D341Med (cell line): ENCODE results near the gene MTMR10.

ENCODE experiments used
- DNase-seq: peaks from one replicate; pipeline ENCODE4 v3.0.0; 2012; ENCODE audit warnings: low spot score

The MTMR10 gene, protein sequence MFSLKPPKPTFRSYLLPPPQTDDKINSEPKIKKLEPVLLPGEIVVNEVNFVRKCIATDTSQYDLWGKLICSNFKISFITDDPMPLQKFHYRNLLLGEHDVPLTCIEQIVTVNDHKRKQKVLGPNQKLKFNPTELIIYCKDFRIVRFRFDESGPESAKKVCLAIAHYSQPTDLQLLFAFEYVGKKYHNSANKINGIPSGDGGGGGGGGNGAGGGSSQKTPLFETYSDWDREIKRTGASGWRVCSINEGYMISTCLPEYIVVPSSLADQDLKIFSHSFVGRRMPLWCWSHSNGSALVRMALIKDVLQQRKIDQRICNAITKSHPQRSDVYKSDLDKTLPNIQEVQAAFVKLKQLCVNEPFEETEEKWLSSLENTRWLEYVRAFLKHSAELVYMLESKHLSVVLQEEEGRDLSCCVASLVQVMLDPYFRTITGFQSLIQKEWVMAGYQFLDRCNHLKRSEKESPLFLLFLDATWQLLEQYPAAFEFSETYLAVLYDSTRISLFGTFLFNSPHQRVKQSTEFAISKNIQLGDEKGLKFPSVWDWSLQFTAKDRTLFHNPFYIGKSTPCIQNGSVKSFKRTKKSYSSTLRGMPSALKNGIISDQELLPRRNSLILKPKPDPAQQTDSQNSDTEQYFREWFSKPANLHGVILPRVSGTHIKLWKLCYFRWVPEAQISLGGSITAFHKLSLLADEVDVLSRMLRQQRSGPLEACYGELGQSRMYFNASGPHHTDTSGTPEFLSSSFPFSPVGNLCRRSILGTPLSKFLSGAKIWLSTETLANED

DNA sequence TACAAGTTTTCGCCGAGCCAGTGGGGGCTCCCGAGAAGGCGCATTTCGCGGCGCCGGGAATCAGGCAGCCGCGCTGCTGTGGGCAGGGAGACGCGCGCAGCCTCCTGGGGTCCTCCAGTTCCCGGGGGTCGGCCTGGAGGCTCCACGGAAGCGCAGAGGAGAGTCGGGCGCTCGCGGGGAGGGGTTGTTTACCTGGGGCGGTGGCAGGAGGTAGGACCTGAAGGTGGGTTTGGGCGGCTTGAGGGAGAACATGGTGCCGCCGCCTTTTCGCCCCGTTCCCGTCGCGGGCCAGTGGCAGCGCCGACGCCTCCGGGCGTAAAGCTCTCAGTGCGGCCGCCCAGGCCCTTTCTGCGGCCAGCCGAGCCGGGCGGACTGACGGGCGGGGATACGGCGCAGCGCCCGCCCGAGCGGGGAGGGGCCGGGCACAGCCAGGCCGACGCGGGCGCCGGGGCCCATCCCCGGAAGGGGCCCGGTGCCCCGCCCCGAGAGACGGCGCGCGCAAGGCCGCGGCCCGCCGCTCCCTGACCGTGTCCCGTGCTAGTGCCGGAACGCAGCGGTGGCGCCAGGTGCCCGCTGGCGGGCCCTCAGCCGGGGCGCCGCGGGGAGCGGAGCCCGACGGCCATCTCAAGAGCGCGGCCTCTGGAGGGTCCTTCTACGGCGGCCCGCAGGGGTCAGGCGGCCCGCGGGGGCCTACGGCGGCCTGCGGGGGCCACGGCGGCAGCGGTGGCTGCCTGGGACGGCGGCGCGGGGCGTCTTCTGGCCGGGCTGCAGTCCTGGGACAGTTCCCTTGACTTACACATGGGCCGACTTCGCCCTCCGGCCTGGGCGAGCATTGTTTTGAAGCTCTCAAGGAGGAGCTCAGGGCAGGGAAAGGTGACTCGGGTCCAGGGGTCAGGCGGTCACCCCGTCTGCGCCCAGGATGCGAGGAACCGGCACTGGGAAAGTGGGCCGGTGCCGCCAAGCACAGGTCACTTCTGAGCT lies at the start of gene MTMR10:
Gene MTMR10, minus strand, starts transcription at position 374 of the 981 bp plus-strand sequence. Its CDS starts 122 bp downstream, at position 252.
- DNase-seq: peak; percentile 91

DNA sequence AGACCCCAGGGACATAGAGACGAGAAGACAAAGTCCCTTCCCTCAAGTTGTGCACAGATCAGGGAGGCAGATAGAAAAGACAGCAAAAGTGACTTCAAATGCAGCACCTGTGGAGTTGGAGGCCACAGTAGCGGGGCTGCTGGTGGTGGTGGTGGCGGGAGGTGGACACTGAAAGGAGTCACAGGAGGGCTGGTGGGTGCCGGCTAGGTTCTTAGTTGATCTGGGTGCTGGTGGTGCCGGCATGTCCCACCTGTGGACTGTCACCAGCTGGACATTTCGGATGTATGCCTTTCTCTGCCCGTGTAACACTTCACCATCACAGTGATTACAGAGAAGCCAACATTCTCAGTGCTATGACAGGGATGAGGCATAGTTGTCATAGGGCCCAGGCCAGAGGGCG lies 49.2 kb upstream of the MTMR10 start:
- no peak for DNase-seq

DNA sequence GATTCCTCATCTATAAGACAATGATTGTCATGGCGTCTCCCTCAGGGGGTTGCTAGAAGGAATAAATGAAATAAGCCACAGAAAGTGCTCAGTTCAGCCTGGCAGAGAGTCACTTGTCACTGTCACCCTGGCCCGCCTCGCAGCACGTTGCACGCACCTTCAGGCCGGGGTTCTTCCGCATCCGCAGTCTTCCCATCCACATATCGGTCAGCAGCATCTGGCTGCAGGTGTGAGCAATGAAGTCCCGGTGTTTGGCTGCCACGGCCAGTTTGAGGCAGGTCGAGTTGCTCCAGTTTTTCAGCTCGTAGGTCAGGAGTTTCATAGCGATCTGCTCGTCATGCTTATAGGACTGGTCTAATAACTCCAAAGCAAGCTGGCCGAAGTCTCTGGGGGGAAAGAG lies 48.5 kb upstream of the MTMR10 start:
- no peak for DNase-seq

DNA sequence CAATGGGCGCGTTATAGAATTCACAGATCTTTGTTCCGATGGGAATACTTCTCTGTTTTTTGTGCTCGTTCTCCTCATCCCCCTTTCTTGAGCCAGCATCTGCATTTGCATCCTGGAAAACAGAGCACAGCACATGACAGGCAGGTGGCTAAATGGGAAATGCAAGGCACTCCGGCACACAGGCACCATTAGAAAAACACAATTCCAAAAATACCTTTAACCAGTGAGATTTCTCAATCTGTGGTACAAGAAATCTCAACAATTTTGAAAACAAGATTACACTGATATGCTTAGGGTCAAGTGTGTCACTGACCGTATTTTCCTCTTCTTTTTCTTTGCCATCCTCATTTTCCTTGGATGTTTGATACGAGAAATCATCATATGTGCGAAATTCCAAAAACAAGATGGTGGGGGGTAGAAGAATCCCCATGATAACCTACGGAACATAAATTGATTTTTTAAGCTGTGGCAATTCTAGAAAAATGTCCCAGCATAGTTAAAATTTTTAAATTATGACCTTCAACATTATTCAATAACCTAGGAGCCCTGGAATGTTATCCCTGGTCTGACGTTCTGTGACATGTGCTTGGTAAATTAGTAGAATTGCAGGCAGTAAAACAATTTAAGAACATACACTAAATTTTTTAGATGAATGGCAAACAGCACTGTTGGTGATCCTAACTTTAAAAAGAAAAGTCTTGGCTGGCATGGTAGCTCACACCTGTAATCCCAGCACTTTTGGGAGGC lies 46.5 kb upstream of the MTMR10 start:
- no peak for DNase-seq

DNA sequence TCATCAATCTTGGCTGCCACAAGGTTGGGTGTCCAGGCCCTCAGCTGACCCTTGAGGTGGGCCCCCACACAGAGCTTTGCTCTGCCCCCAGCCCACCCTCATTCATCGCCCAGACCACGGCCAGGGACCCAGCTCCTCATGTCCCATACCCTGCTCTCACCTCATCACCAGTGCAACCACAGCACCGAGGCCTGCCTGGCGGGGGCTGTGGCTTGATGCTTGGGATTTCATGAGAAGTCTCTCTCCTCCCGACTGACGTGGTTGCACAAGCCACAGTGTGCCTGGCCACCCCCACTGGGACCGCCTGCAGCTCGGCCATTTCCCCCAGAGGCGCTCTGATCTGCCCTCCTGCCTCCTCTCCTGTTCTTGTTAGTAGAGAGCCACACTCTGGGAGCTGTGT lies 45.4 kb upstream of the MTMR10 start:
- no peak for DNase-seq

DNA sequence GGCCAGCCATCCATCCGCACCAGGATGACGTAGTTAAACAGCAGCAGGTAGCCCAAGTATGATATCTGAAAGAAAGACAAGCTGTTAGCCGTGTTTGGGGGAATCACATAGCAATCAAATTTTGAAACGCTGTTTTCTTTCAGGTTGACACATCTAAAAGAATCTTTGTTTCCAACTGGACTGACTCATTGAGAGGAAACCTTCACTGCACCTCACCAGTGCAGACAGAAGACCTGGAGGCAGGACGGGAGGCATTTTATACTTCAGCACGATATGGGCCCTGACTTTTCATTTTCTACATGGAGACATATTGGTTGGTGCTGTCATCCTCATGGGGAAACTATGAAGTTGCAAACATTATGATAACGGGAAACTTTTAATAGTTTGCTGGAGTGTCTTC lies 44.2 kb upstream of the MTMR10 start:
- DNase-seq: no peak

DNA sequence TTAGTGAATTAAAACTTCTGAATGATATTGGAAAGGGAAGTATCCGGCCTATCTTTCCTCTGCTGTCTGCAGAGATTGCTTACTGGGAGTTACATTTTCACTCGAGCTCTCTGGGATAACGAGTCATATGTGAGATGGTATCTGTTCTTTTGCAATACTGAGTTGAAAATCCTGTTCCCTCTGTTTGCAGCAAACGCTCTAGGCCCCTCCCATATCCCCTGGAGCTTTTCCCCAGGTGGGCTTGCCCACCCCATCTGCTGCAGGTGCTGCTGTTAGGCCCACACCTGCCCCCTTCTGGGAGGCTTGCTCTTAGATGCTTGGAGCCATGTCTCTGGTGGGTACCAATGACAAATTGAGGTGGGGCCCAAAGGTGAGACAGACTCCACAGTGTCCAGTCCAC lies 42.7 kb upstream of the MTMR10 start:
- no peak for DNase-seq

DNA sequence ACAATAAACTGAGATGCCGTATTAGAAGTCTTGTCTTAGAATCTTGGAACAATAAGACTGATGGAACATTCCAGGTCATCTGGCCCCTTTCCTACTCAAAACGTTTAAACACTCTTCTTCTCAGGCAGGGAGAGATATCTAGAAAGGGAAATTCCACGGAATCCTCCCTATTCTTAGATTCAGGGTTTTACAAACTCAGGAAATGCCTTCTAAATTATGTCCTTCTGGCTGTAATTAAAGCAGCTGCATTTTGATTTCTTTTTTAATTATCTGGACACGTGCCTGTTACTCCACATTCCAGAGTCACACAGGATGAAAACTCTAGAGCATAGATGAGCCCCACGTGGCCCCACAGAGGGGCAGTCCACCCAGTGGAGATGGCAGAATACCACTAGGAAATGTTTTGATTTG lies 41.5 kb upstream of the MTMR10 start:
- DNase-seq: no peak

DNA sequence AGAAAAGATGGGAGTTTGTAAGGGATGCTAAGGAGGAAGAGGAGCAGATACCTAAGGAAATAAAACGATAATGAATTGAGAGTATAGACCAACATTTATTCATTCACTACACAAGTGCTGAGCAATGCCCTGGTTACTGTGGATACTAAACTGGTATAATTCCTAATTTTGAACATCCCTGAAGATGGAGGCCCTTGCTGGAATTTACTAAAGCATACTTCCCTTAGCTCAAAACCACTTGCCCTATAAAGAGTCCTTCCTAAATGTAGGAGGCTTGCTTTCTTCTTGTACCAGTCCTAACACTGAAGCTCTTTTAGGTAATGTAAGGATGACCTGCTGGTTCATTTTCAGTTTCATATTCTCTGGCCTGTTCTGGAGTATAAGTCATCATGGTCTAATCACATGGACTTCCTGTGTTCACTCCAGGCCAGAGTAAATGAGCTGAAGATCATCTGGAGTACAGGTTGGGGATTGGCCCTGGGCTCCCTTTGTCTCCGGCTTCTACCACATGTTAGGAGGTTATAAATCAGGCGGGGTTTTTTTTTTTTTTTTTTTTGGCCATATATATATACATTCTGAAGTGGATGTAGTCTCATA lies 40.1 kb upstream of the MTMR10 start:
- no peak for DNase-seq

DNA sequence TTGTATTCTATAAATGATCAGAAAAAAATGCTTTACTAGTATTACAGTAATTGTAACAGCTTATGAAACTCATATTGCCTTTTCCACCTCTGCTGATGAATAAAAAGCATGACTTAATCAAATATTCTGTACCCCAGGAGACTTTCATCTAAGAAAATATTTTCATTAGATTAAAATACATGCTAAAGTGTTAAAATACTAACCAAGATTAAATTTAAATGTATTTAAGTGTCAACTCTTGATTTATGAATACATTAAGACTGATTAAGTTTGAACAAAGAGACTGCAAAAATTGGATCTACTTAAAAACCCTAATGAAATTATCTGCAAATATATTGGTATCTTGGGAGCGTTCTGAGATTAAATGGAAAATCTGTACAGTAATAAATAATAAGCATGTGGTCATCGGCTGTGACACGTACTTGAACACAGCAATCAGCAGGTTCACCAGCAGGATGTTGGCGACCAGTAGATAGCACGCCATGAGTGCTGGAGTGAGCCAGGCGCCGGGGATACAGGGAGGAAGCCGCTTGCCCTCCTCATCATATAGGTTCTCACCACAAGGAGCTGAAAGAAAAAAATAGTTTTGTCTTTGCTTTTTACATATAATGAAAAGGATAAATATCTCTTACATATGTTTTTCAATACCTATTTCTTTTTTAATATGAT lies 36.6 kb upstream of the MTMR10 start:
- no peak for DNase-seq

DNA sequence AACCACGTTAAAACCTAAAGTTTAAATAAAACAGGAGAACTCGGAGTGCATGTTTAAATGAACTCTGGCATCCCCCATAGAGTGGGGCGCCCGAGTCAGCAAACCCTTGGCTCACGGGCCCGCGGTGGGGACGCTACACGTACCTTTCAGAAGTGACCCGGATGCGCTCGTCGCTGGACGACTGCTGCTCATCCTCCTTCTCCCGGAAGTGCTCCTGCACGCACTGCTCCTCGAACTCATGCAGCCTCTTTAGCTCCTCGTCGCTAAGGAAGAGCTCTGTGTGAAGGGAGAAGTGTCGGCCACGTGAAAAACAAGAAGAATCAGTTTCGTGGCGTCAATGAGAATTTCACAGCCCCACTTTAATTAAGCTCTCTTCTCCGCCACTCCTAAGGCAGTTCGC lies 34.6 kb upstream of the MTMR10 start:
- DNase-seq: no peak

DNA sequence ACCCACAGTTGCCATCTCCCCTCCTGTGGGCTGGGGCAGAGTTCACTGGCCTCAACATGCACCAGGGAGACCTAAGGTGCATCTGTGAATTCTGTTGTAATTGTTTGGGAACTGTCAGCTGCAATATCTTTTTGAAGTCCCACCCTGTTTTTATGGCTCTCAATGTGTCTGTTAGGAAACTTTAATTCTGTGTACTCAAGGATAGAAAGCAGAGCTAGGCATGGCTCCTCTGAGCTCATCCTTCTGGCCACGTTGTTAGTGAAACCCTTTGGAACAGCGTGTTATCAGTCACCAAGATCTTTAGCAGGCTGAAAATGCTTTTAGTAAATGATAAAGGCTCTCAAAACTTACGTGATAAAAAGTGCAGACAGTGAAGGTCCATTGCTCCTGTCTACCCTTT lies 33.6 kb upstream of the MTMR10 start:
- no peak for DNase-seq

DNA sequence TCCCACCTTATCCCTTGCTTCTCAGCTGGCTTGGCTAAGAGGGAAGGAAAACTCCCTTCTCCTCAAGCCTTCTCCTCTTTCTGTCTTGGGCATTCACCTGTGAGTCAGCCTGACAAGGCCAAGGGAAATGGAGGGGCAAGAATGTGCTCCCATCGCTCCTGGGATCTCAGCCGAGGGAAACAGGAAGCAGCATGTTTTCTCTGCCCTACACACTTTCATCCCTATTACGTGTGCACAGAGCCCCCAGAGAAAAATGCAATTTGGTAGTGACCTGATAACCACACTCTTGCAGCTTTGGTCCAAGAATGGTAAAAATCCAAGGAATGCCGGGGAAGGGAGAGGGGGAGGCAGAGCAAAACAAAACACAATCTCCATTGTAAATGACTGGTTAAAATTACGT lies 32.9 kb upstream of the MTMR10 start:
- no peak for DNase-seq

DNA sequence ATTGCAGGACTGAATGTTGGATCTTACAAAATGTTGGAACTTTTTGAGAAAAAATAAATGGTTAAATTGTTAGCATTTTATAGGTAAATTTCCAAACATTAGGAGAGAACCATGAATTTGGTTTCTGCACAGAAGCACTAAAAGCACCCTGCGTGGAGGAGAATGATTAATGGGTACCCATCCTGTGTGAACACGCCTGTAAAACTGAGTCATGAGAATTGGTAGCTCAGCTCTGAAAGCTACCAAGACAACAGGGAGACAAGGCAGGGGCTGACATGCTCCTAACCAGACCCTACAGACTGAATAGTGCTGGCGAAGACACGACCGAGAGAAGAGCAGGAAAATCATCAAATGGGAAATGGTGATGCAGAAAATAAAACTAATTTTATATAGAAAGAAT lies 32.4 kb upstream of the MTMR10 start:
- no peak for DNase-seq

DNA sequence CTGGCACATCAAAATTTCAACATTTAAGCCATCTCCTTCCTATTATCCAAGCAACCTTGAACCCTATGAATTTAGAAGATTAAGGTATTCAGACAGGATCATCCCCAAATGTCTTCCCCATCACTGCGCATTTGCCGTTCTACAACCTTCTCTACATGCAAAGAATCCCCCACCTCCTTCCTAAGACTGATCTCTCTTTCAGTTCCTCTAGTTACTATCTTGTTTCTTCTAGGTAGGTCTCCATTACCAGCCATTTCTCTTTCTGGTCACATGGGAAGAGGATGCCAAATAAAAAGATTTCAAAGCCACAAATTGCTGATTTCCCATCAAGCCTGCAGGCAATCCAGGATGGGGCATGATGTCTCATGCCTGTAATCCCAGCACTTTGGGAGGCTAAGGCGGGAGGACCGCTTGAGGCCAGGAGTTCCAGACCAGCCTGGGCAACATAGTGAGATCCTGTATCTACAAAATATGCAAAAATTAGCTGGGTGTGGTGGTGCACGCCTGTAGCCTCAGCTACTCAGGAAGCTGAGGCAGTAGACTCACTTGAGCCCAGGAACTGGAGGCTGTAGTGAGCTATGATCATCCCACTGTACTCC lies 29.7 kb upstream of the MTMR10 start:
- no peak for DNase-seq

DNA sequence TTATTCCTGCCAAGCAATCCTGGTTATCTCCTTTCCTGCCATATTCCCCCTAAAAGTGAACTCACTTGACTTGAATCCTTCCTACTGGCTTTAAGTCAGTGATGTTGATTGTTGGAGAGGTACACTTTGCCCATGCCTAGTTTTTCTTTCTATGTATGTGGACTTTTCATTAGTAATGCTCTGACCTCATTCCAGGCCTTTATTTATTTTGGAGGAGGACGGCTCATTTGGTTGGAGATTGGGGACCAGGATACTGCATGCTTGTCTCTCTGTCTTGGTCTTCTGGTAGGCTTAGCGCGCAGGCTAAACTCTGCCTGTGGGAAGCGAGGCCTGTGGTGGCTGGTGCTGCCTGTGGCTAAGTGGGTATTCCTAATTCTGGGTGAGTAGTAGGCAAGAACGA lies 29.1 kb upstream of the MTMR10 start:
- no peak for DNase-seq

DNA sequence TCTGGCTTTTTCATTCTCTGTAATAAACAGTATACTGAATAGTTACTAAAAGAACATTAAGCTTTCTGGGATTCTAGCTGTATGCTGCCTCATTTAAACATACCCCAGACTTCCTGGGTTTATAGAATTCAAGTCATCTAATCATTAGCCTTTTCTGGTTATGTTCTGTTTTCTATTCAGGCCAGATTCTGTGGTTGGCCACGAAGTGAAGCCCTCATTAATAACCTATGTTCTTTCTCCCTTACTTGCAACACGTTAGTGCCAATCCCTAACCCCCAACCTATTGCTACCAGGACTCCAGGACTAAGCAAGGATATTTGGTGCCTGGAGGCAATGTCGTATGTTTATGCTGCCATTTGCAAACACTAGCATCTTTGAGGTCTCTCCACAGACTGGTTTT lies 28.6 kb upstream of the MTMR10 start:
- DNase-seq: no peak

DNA sequence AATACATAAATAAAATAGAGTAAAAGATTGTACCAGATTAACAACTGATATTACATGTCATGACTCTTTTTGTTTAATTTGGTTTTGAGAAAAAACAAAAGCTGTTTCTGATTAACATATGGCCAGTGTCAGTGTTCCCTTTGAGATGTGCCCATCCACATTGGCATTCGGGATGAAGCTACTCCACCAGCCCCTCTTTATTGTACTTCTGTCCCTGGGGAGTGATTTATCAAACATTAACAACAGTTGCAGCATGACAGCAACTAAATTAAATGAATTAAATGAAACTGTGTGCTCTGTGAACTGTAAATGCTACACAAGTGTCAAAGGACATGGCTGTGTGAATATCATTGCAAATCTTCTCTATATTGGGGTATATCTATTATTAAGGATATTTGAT lies 25.9 kb upstream of the MTMR10 start:
- DNase-seq: no peak

DNA sequence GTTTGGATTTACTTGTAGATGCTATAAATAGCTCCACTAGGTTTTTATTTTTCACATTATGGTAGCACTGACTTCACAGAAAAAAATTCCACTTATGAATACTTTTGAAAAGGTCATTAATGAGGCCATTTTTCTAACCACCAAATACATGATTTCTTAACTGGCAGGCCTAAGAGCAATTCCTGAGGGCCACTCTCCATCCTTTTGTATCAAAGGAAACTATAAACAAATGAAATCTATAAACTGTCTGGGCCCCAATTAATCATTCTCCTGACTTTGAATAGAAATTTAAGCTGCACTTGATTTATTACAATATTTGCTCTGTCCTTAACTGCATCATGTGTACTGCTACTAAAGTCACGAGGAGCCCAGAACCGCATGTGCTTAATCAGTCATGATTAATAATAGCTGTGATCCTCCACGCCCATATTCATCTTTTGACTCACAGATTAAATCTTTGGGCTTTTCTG lies 25.1 kb upstream of the MTMR10 start:
- no peak for DNase-seq

DNA sequence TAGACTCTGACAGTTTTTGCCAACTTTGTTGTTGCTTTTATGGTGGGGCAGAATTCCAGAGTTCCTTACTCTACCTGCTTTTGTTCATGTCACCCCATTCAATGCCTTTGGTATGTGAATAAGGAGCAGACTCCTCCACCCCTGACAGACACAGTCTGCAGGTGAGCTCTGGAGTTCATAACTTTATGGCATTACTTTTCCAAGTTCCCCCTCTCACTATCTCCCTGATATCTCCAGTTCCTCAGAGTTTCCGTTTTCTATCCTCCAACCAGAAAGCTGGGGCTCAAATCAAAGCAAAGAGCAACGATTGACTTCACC lies 23.1 kb upstream of the MTMR10 start:
- DNase-seq: no peak
